H9 (cell line): ENCODE data around the gene ATXN7. TPM values are rescaled to one million over a fixed set of nuclear protein-coding genes. Genes with fewer than 3 reads are reported as not detected.

Source experiments
- DNase-seq: peaks from one replicate; pipeline ENCODE4 v3.0.0-alpha.2; 2017
- H2AFZ ChIP-seq: one replicate; pipeline ENCODE4 v1.6.1; 2013; ENCODE audit warnings: mild to moderate bottlenecking, low read length, control low read depth, moderate library complexity
- H2AK5ac ChIP-seq: 2 replicates; pipeline ENCODE4 v1.6.1; 2013; ENCODE audit warnings: low read length, control low read depth, mixed read lengths; ENCODE audit not compliant: insufficient read length
- H2BK120ac ChIP-seq: one replicate; pipeline ENCODE4 v1.6.1; 2013; ENCODE audit warnings: low read depth, mild to moderate bottlenecking, low read length, control low read depth, inconsistent platforms; ENCODE audit not compliant: poor library complexity, severe bottlenecking
- H2BK12ac ChIP-seq: 2 replicates; pipeline ENCODE4 v1.6.1; 2013; ENCODE audit warnings: low read length, control low read depth, mixed read lengths, low read depth; ENCODE audit not compliant: insufficient read length
- H2BK15ac ChIP-seq: 2 replicates; pipeline ENCODE4 v1.6.1; 2013; ENCODE audit warnings: low read depth, low read length, control low read depth
- H2BK20ac ChIP-seq: one replicate; pipeline ENCODE4 v1.6.1; 2013; ENCODE audit warnings: low read depth, mild to moderate bottlenecking, low read length, control low read depth, inconsistent platforms; ENCODE audit not compliant: poor library complexity, severe bottlenecking
- H2BK5ac ChIP-seq: 2 replicates; pipeline ENCODE4 v1.6.1; 2013; ENCODE audit warnings: low read length, control low read depth, mixed read lengths; ENCODE audit not compliant: insufficient read length
- H3K14ac ChIP-seq: 2 replicates; pipeline ENCODE4 v1.6.1; 2013; ENCODE audit warnings: low read length, control low read depth; ENCODE audit not compliant: insufficient read depth
- H3K18ac ChIP-seq: 2 replicates; pipeline ENCODE4 v1.6.1; 2013; ENCODE audit warnings: low read depth, mild to moderate bottlenecking, mixed read lengths, low read length, control low read depth; ENCODE audit not compliant: insufficient read length
- H3K23ac ChIP-seq: 2 replicates; pipeline ENCODE4 v1.6.1; 2013; ENCODE audit warnings: low read length, control low read depth, mixed read lengths, low read depth; ENCODE audit not compliant: insufficient read length
- H3K23me2 ChIP-seq: 2 replicates; pipeline ENCODE4 v1.6.1; 2013; ENCODE audit warnings: low read depth, mild to moderate bottlenecking, mixed read lengths, low read length, control low read depth; ENCODE audit not compliant: insufficient read length, poor library complexity, severe bottlenecking
- H3K27ac ChIP-seq: 2 replicates; pipeline ENCODE4 v1.5.1; 2013; ENCODE audit warnings: low read length, control low read depth, mixed read lengths, low read depth; ENCODE audit not compliant: insufficient read length
- H3K27me3 ChIP-seq: 2 replicates; pipeline ENCODE4 v1.6.1; 2013; ENCODE audit warnings: low read length, control low read depth, inconsistent platforms; ENCODE audit not compliant: insufficient read depth
- H3K4ac ChIP-seq: 2 replicates; pipeline ENCODE4 v1.6.1; 2013; ENCODE audit warnings: low read depth, mild to moderate bottlenecking, control low read depth, inconsistent platforms, low read length, moderate library complexity
- H3K4me1 ChIP-seq: 2 replicates; pipeline ENCODE4 v1.6.1; 2013; ENCODE audit warnings: low read length, control low read depth, inconsistent platforms; ENCODE audit not compliant: insufficient read depth
- H3K4me2 ChIP-seq: 2 replicates; pipeline ENCODE4 v1.6.1; 2013; ENCODE audit warnings: low read length, control low read depth, mixed read lengths; ENCODE audit not compliant: insufficient read length, insufficient read depth
- H3K56ac ChIP-seq: 2 replicates; pipeline ENCODE4 v1.6.1; 2013; ENCODE audit warnings: low read depth, mild to moderate bottlenecking, mixed read lengths, low read length, control low read depth; ENCODE audit not compliant: insufficient read length
- H3K79me1 ChIP-seq: 2 replicates; pipeline ENCODE4 v1.6.1; 2013; ENCODE audit warnings: low read depth, mild to moderate bottlenecking, moderate library complexity, low read length, control low read depth, inconsistent platforms; ENCODE audit not compliant: insufficient read depth, poor library complexity, severe bottlenecking
- H3K79me2 ChIP-seq: 2 replicates; pipeline ENCODE4 v1.6.1; 2013; ENCODE audit warnings: low read length, control low read depth, inconsistent platforms; ENCODE audit not compliant: insufficient read depth
- H3K9ac ChIP-seq: 2 replicates; pipeline ENCODE4 v1.6.1; 2013; ENCODE audit warnings: low read length, control low read depth, mixed read lengths; ENCODE audit not compliant: insufficient read length; ENCODE audit errors: extremely low read depth
- H3K9me3 ChIP-seq: one replicate; pipeline ENCODE4 v1.6.1; 2013; ENCODE audit warnings: low read depth, low read length, inconsistent platforms; ENCODE audit not compliant: control insufficient read depth
- H3T11ph ChIP-seq: one replicate; pipeline ENCODE4 v1.6.1; 2013; ENCODE audit warnings: mild to moderate bottlenecking, low read length, control low read depth, inconsistent platforms
- H4K20me1 ChIP-seq: one replicate; pipeline ENCODE4 v1.6.1; 2013; ENCODE audit not compliant: control insufficient read depth, insufficient read length, insufficient read depth
- H4K5ac ChIP-seq: 2 replicates; pipeline ENCODE4 v1.6.1; 2013; ENCODE audit warnings: low read depth, mild to moderate bottlenecking, mixed read lengths, low read length, control low read depth; ENCODE audit not compliant: insufficient read length
- H4K8ac ChIP-seq: replicated peaks from 2 replicates; pipeline ENCODE4 v1.6.1; 2013; ENCODE audit warnings: low read length, control low read depth, mixed read lengths, low read depth; ENCODE audit not compliant: insufficient read length
- H4K91ac ChIP-seq: 2 replicates; pipeline ENCODE4 v1.6.1; 2013; ENCODE audit warnings: low read depth, mild to moderate bottlenecking, moderate library complexity, mixed read lengths, low read length, control low read depth; ENCODE audit not compliant: insufficient read length
- H3K27ac Mint-ChIP-seq, 3 experiments: 2 replicates in 2 of 3; 3 replicates in 1 of 3; pipeline ENCODE4 v1.8.0; 2020 to 2021; ENCODE audit warnings: mixed read lengths in 3 of 3, mild to moderate bottlenecking in 1 of 3, moderate library complexity in 1 of 3
- H3K27me3 Mint-ChIP-seq: 2 replicates; pipeline ENCODE4 v1.8.0; 2021; ENCODE audit warnings: low read depth, mild to moderate bottlenecking, moderate library complexity, mixed read lengths
- H3K36me3 Mint-ChIP-seq, 3 experiments: 2 replicates in 2 of 3; 3 replicates in 1 of 3; pipeline ENCODE4 v1.8.0; 2020 to 2021; ENCODE audit warnings: low read depth in 3 of 3, mixed read lengths in 3 of 3; ENCODE audit not compliant: insufficient read depth in 1 of 3
- H3K4me1 Mint-ChIP-seq, 2 experiments: 2 replicates each; pipeline ENCODE4 v1.8.0; 2020; ENCODE audit warnings: mixed read lengths in 2 of 2
- H3K4me3 Mint-ChIP-seq, 2 experiments: 2 replicates in 1 of 2; 3 replicates in 1 of 2; pipeline ENCODE4 v1.8.0; 2020 to 2021; ENCODE audit warnings: mild to moderate bottlenecking in 2 of 2, mixed read lengths in 2 of 2, moderate library complexity in 1 of 2
- H3K9me3 Mint-ChIP-seq, 2 experiments: 2 replicates in 1 of 2; 3 replicates in 1 of 2; pipeline ENCODE4 v1.8.0; 2020; ENCODE audit warnings: mild to moderate bottlenecking in 2 of 2, mixed read lengths in 2 of 2, moderate library complexity in 1 of 2
- WGBS: extraction: QIAGEN DNeasy Blood & Tissue Kit; methylation state at CpG from one replicate; pipeline ENCODE4 v1.1.7; 2013; ENCODE audit warnings: missing lambda C conversion rate, low lambda C conversion rate, mixed read lengths; ENCODE audit not compliant: insufficient read length; ENCODE audit errors: extremely low coverage; 5-methylcytosine and 5-hydroxymethylcytosine counted together
- total RNA-seq: library from RNA; stranded (reverse); gene quantifications from 2 replicates; pipeline ENCODE4 v1.2.1, GENCODE V29; 2021
- TF ChIP-seq, protein P1 (sequence below): fragments of 200-600 bp; sonication (generic); conservative IDR thresholded peaks from 3 replicates; pipeline ENCODE4 v1.8.0; 2021; ENCODE audit warnings: antibody characterized with exemption, mild to moderate bottlenecking

The ATXN7 gene
- total RNA-seq, 1 experiment from 2014 or later = 21.5 TPM

GRCh38 chr3:63911873-63912767, 48.5 kb downstream of the ATXN7 start, which contains the start of gene SCAANT1:
TSS of gene SCAANT1 (minus strand) at chr3:63912383.
- Histone ChIP-seq H3K56ac (no peak within 1 kb of the TSS), H2BK15ac (no peak within 1 kb of the TSS; the same call in 1 of the 2 replicates), H3K18ac (no peak within 1 kb of the TSS), H4K91ac (no peak within 1 kb of the TSS), H3K79me1 (no peaks in the 10 kb centered on the region), H2AFZ (no peak within 1 kb of the TSS), H2AK5ac (no peak within 1 kb of the TSS), H3K4me2 (peak within 1 kb of the TSS; percentile 95), H2BK12ac (no peak within 1 kb of the TSS), H2BK20ac (no peak within 1 kb of the TSS), H3K27ac (no peak within 1 kb of the TSS), H3T11ph (no peak within 1 kb of the TSS), H3K27me3 (no peaks in the 10 kb centered on the region), H3K23me2 (peaks cover 10% of the 10 kb centered on the region), H3K9me3 (no peaks in the 10 kb centered on the region), H3K79me2 (no peaks in the 10 kb centered on the region), H3K4ac (no peak within 1 kb of the TSS), H3K23ac (no peak within 1 kb of the TSS), H4K20me1 (no peaks in the 10 kb centered on the region), H4K5ac (no peak within 1 kb of the TSS), H3K14ac (peak within 1 kb of the TSS; percentile 73), H2BK5ac (no peak within 1 kb of the TSS), H2BK120ac (no peak within 1 kb of the TSS), H3K4me1 (no peaks in the 10 kb centered on the region), H3K9ac (peak within 1 kb of the TSS; percentile 70), H4K8ac (no peak within 1 kb of the TSS)
- H3K27ac Mint-ChIP-seq = peak within 1 kb of the TSS; percentile 60 to 87 (median 63); a peak in 4 of 7 replicates
- TF ChIP-seq, protein P1, sequence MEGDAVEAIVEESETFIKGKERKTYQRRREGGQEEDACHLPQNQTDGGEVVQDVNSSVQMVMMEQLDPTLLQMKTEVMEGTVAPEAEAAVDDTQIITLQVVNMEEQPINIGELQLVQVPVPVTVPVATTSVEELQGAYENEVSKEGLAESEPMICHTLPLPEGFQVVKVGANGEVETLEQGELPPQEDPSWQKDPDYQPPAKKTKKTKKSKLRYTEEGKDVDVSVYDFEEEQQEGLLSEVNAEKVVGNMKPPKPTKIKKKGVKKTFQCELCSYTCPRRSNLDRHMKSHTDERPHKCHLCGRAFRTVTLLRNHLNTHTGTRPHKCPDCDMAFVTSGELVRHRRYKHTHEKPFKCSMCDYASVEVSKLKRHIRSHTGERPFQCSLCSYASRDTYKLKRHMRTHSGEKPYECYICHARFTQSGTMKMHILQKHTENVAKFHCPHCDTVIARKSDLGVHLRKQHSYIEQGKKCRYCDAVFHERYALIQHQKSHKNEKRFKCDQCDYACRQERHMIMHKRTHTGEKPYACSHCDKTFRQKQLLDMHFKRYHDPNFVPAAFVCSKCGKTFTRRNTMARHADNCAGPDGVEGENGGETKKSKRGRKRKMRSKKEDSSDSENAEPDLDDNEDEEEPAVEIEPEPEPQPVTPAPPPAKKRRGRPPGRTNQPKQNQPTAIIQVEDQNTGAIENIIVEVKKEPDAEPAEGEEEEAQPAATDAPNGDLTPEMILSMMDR = no peak
- no CpG with 5 or more reads among the region's 115 CpGs for WGBS
- H3K27me3 Mint-ChIP-seq = no peaks in the 10 kb centered on the region; the same call in none of the 2 replicates
- DNase-seq = peak; percentile 83
- no peaks in the 10 kb centered on the region; a peak in 1 of 5 replicates for H3K9me3 Mint-ChIP-seq
- H3K4me3 Mint-ChIP-seq = peak within 1 kb of the TSS; percentile 81 to 93
- H3K4me1 Mint-ChIP-seq = peaks cover 21 to 26% of the 10 kb centered on the region in 2 experiments
- H3K36me3 Mint-ChIP-seq = peaks cover 8 to 23% (median 23%) of the 10 kb centered on the region in 3 experiments
